GM13976 (cell line): ENCODE measurements around the gene PFKP.

Experiments used
- DNase-seq: peaks from one replicate; pipeline ENCODE4 v3.0.0; 2012; ENCODE audit warnings: low spot score
- in situ Hi-C: fragments of 300-500 bp; cut with MboI; formaldehyde crosslinking; loops from one replicate; pipeline ENCODE4 v1.12.0; 2022; ENCODE audit warnings: low sequenced_read_pairs, mixed read lengths, inconsistent platforms; ENCODE audit not compliant: unreplicated experiment
- TF ChIP-seq, protein P1 (sequence below): IDR thresholded peaks from 2 replicates; pipeline ENCODE4 v1.5.1; 2012; ENCODE audit warnings: borderline replicate concordance, mild to moderate bottlenecking; ENCODE audit not compliant: insufficient read depth; ENCODE audit errors: extremely low read depth, missing control alignments, control extremely low read depth

Gene PFKP

DNA sequence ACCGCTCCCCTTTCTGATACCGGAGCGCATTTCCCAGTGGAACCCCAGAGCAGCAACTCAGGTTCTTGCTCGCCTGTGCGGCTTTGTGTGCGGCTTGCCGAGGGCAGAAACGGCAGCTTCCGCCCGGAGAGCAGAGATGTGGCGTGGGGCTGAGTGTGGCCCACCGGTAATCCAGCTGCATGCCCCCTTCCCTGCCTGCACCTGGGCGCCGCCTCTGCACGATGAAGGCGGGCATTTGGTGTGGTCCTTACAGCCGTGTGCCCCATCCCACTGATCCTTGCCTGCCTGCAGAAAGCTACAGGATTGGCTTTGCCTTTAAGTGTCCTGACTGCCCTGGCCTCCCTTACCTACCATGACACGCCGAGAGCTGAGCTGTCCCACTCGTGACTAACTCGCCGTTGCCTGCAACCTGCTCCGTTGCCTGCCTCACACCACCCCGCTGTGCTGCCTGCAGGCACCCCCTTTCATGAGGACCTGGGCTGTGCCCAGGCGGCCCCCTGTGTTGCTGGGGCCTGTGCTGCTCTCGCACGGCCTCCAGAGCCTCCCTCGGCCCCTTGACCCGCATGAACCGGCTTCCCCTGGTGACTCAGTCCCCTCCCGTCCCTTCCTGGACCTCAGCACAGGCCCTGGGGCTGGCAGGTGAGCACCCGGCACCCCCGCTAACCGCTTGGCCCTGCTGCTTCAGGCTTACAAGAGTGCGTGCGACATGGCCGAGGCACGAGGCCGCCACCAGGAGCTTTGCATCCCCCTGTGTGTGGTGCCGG lies 57.2 kb downstream of the PFKP start:
- in situ Hi-C loops, result no loop called here
- TF ChIP-seq, protein P1, sequence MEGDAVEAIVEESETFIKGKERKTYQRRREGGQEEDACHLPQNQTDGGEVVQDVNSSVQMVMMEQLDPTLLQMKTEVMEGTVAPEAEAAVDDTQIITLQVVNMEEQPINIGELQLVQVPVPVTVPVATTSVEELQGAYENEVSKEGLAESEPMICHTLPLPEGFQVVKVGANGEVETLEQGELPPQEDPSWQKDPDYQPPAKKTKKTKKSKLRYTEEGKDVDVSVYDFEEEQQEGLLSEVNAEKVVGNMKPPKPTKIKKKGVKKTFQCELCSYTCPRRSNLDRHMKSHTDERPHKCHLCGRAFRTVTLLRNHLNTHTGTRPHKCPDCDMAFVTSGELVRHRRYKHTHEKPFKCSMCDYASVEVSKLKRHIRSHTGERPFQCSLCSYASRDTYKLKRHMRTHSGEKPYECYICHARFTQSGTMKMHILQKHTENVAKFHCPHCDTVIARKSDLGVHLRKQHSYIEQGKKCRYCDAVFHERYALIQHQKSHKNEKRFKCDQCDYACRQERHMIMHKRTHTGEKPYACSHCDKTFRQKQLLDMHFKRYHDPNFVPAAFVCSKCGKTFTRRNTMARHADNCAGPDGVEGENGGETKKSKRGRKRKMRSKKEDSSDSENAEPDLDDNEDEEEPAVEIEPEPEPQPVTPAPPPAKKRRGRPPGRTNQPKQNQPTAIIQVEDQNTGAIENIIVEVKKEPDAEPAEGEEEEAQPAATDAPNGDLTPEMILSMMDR, result no peak
- DNase-seq, result no peak

DNA sequence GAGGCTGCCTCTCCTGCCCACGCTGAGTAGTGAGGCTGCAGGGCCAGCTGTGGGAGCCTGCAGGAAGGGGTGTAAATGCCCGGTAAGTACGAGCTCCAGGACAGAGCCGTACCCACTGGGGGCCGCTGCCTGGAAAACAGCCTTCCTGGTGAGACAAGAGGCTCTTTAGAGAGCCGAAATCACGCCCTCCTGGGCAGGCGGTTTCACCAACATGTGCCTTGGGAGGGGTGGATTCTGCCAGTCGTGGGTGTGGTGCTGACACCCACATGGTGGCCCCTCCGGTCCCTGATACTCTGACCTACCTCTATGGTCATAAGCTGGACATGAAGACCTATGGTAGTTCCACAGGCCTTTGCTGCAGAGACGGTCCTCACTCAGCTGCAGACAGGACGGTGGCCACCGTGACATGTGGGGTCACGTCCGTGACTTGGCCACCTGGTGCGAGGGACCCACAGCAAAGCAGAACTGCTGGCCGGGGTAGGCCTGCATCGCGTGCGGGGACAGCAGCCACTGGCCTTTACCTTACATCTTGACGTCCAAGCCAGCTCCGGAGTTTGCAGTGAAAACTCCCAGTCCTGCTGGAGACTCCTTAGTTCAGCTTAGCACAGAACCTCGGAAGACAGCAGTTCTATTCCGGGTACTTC lies 58.3 kb downstream of the PFKP start:
- TF ChIP-seq, protein P1, result no peak
- DNase-seq, result no peak
- in situ Hi-C loops, result no loop called here

DNA sequence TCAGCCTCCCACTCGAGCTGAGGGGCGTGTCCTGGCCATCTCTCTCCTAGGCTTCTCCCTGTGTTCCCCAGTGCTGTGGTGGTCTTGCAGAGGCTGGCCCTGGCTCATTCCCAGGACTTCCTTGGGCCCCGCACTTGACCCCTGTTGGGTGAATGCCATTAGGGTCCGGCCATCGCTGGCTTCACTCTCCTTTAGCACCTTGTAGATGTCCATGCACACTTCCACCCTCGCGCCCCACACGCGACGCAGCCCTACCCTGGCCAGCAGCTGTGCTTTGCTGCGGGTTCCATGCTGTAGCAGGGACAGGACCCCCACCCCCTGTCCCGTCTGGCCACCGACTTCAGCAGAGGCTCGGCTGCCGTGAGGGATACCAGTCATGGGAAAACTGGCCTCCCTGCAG lies 58.9 kb downstream of the PFKP start:
- DNase-seq, result no peak
- in situ Hi-C loops, result no loop called here
- TF ChIP-seq, protein P1, result no peak

DNA sequence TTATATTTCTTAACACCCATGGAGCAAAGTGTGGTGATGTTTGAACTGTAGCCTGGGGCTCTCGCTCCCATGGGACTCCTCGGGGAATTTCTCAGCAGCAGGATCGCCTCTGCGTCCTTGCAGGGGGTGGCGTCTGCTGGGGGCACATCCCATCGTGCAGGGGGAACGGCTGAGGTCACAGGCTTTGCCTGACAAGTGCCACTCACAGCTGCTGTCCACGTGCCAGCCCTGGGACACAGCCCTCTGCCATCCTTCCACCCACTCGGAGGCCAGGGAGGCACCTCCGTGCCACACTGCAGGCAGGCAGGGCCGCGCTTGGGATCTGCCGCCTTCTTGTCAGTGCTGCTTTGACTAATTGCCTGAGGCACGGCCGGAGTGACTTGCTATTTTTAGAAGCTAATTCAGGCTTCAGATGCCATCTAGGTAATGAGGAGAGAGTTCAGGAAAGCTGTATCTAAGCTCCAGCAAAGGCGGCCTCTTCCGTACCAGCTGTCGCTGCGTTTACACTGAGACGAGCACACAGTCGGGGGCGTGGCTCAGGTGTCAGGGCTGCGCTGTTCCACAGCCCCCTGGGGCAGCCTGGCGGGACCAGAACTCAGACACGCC lies 59.5 kb downstream of the PFKP start:
- TF ChIP-seq, protein P1, result no peak
- in situ Hi-C loops, result no loop called here
- DNase-seq, result no peak

DNA sequence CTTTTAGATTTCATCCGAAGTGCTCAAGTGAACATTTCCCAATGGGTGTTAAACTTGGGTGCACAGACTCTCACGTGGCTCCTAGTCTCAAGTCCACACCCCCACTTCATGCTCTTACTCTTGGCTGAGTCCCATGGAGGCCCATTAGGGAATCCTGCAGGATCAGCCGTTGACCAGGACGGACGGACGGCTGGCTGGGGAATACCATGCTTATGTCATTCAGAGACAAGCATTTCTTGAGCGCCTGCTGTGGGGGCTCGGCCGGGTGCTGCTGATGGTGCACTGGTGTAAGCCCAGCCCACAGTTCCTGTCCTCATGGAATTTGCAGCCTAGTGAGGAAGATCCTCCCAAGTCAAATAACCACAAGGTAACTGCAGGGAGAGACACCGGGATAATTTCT lies 60.6 kb downstream of the PFKP start:
- TF ChIP-seq, protein P1, result no peak
- in situ Hi-C loops, result no loop called here
- DNase-seq, result no peak

DNA sequence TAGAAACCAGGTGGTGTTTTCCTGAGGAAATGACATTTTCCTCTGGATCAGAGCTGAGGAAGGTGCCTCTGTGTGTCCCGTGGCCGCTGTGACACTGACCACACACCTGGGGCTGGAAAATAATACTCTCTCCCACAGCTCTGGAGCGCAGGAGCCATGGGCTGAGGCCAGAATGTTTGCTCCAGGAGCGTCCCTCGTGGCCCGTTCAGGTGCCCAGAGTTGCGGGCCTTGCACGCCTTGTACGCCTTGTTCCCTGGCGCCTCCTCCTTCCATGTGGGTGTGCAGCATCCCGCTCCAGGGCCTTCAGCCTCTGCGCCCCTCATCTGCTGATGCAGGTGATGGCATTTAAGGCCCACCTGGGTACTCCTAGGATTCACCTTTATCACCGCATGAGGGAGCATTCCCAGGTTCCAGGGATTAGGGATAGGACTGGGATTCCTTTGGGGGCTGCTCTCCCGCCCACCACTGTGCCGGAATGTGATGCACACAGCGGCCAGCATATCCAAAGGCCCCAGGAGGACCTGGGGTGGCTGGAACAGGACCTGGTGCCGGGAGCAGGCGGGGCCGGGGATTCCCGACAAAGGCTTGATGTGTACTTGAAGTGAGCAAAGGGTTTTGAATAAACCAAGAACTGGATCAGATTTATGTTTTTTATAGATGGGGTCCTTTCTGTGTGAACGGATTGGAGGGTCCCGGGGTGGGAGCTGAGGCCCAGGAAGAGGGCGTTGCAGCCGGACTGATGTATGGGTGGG lies 61.2 kb downstream of the PFKP start:
- in situ Hi-C loops, result no loop called here

More for the DNA sequence above, 61.2 kb downstream of the PFKP start:
- DNase-seq, result no peak
- TF ChIP-seq, protein P1, result no peak
